Activated T-cell treated with anti-CD3 and anti-CD28 coated beads, Interleukin-2, amount 50 U/mL, for 72 hours (primary cell): ENCODE data around the gene SLC25A40. TPM values are rescaled to one million over a fixed set of nuclear protein-coding genes. Genes with fewer than 3 reads are reported as not detected.
"Not testable (repeated sequence)": the region's sequence is repeated elsewhere in the genome, so short reads cannot be mapped to it uniquely, and the experiment has no call there.

Experiments used
- ATAC-seq, 2 donors: fragments of 150-1000 bp; cut with Tn5 transposase; replicated peaks in 1 of 2; 2 replicates each; pipeline ENCODE4 v1.10.0; 2021; ENCODE audit warnings: moderate library complexity in 2 of 2, mild to moderate bottlenecking in 1 of 2
- DNase-seq, 2 donors: peaks; one replicate each; pipeline ENCODE4 v3.0.0; 2021 to 2022; ENCODE audit warnings: mixed read lengths in 1 of 2
- H3K27ac Mint-ChIP-seq: one replicate; pipeline ENCODE4 v1.8.0; 2022; ENCODE audit warnings: mild to moderate bottlenecking, moderate library complexity, mixed read lengths
- H3K27me3 Mint-ChIP-seq: one replicate; pipeline ENCODE4 v1.8.0; 2022; ENCODE audit warnings: low read depth, mixed read lengths
- H3K36me3 Mint-ChIP-seq, 2 donors: one replicate each; pipeline ENCODE4 v1.8.0; 2022; ENCODE audit warnings: mixed read lengths in 2 of 2, mild to moderate bottlenecking in 1 of 2; ENCODE audit not compliant: insufficient read depth in 2 of 2
- H3K4me1 Mint-ChIP-seq: one replicate; pipeline ENCODE4 v1.8.0; 2022; ENCODE audit warnings: low read depth, mixed read lengths
- H3K4me3 Mint-ChIP-seq, 2 donors: one replicate each; pipeline ENCODE4 v1.8.0; 2022; ENCODE audit warnings: mild to moderate bottlenecking in 2 of 2, mixed read lengths in 2 of 2, moderate library complexity in 2 of 2
- H3K9me3 Mint-ChIP-seq, 2 donors: one replicate each; pipeline ENCODE4 v1.8.0; 2022; ENCODE audit warnings: mixed read lengths in 2 of 2
- total RNA-seq, 2 donors: library from RNA; stranded (reverse); gene quantifications; one replicate each; pipeline ENCODE4 v1.2.3, GENCODE V29; 2022

The SLC25A40 gene, protein sequence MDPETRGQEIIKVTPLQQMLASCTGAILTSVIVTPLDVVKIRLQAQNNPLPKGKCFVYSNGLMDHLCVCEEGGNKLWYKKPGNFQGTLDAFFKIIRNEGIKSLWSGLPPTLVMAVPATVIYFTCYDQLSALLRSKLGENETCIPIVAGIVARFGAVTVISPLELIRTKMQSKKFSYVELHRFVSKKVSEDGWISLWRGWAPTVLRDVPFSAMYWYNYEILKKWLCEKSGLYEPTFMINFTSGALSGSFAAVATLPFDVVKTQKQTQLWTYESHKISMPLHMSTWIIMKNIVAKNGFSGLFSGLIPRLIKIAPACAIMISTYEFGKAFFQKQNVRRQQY
- total RNA-seq = 10 to 100 TPM; 50.3 to 53.1 TPM

DNA sequence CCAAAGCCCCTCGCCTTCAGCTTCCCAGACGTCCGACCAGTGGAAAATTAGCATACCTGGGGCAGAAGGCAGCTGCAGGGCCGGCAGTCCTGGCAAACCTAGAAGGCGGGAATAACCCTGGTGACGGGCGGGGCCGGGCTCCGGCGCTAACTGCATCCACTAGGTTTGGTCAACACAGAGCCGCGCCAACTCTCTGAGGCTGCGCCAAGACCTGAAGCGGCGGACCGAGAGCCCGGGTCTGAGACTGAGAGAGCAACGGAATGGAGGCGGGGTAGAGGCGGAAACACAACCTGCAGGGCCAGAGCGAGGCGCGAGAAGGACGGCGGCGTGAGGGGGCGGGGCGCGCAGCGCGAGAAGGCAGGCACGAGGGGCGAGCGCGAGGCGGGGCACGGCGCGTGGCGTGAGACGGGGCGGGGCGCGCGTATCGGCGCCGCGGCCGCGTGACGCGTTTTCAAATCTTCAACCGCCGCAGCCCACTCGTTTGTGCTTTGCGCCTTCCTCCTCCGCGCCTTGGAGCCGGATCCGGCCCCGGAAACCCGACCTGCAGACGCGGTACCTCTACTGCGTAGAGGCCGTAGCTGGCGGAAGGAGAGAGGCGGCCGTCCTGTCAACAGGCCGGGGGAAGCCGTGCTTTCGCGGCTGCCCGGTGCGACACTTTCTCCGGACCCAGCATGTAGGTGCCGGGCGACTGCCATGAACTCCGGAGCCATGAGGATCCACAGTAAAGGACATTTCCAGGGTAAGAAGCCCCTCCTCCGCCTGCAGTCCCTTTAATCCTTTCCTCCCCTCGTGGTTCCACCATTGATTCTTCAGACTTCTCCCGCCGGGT, at the start of gene SLC25A40, which contains the start of gene DBF4:
Gene SLC25A40, minus strand, starts transcription at position 321 of the 829 bp plus-strand sequence. CDS start 17,633 bp downstream, outside the sequence.
Gene DBF4, plus strand, starts transcription at position 454 of the 829 bp plus-strand sequence. Its CDS starts 240 bp downstream, at position 694.
- Mint-ChIP-seq H3K4me3 (peak within 1 kb of the TSS; percentile 92 to 95), H3K4me1 (peaks cover 59% of the 10 kb centered on the region), H3K27ac (peak within 1 kb of the TSS; percentile 99), H3K36me3 (peaks cover 20 to 29% of the 10 kb centered on the region in 2 donors), H3K27me3 (no peaks in the 10 kb centered on the region), H3K9me3 (peaks cover 6 to 7% of the 10 kb centered on the region in 2 donors)
- DNase-seq = peak; percentile 98
- ATAC-seq = peak; percentile 94 to 96

DNA sequence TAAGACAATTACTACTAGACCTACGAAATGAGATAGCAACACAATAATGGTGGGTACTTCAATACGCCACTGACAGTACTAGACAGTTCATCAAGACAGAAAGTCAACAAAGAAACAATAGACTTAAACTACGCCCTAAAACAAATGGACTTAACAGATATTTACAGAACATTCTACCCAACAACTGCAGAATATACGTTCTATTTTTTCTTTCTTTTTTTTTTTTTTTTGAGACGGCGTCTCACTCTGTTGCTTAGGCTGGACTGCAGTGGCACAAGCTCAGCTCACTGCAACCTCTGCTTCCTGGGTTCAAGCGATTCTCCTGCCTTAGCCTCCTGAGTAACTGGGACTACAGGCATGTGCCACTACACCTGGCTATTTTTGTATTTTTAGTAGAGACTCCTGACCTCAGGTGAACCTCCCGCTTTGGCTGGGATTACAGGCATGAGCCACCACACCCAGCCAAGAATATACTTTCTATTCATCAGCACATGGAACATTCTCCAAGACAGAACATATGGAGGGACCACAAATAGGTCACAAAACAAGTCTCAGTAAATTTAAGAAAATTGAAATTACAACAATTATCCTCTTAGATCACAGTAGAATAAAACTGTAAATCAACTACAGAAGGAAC, 46.7 kb upstream of the SLC25A40 start:
- H3K4me3 Mint-ChIP-seq, ATAC-seq, H3K27ac Mint-ChIP-seq, H3K27me3 Mint-ChIP-seq, DNase-seq, H3K4me1 Mint-ChIP-seq, H3K9me3 Mint-ChIP-seq, H3K36me3 Mint-ChIP-seq: not testable (repeated sequence)

DNA sequence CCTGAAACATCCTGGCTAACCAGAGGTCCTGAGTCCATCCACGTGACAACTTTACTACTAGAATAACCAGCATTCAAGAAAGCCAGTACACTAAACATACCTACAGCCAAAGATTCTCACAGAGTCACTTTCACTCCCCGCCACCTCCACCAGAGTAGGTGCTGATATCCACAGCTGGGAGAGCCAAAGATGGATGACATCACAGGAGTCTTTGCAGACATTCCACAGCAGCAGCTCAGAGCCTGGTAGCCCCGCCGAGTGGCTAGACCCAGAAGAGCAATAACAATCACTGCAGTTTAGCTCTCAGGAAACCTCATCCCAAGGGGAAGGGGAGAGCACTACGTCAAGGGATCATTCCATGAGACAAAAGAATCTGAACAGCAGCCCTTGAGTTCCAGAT, 44.4 kb upstream of the SLC25A40 start:
- ATAC-seq (no peak), DNase-seq (no peak)
- H3K4me3 Mint-ChIP-seq = no peak overlapping the region
- H3K27ac Mint-ChIP-seq = no peak overlapping the region
- H3K4me1 Mint-ChIP-seq = no peaks in the 10 kb centered on the region
- H3K27me3 Mint-ChIP-seq = peaks cover 7% of the 10 kb centered on the region
- no peaks in the 10 kb centered on the region for H3K9me3 Mint-ChIP-seq
- H3K36me3 Mint-ChIP-seq = no peaks in the 10 kb centered on the region

DNA sequence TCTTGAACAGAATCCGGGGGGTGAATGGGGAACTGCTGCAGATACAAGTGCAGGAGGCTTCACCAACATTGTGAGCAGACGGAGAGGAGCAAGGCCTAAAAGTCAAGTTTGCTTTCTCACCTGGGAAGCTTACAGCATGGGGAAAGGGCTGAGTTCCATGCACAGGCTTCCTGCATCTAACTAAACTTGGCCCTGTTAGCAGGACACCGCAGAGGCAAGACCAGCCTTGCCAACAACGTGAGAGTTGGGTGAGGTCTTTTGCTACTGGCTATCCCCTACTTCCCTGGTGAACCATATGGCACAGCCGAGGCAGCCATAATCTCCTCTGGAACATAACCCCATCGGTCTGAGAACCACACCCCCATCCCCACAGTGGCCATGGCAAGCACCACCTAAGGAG, 43.7 kb upstream of the SLC25A40 start:
- Mint-ChIP-seq H3K27ac (no peak overlapping the region), H3K36me3 (no peaks in the 10 kb centered on the region)

DNA sequence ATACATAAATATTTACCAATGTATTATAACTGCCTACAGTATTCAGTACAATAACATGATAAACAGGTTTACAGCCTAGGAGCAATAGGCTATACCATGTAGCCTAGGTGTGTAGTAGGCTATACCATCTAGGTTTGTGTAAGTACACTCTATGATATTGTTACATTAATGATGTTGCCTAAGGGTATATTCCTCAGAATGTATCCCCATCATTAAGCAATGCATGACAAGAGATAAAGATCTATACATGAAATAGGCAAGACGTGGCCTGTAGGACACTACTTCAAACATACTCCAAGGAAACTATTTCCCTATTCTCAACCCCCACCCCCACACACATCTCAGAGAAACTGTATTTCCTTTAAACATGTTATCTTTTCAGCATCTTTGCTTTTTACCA, 42.6 kb upstream of the SLC25A40 start:
- no peak overlapping the region for H3K27ac Mint-ChIP-seq
- no peaks in the 10 kb centered on the region for H3K9me3 Mint-ChIP-seq
- H3K36me3 Mint-ChIP-seq = no peaks in the 10 kb centered on the region
- no peak for ATAC-seq
- no peaks in the 10 kb centered on the region for H3K4me1 Mint-ChIP-seq
- H3K27me3 Mint-ChIP-seq = peaks cover 5% of the 10 kb centered on the region
- no peak overlapping the region for H3K4me3 Mint-ChIP-seq
- DNase-seq = no peak

More for the DNA sequence above, 43.7 kb upstream of the SLC25A40 start:
- ATAC-seq (no peak), DNase-seq (no peak)
- Mint-ChIP-seq H3K9me3 (no peaks in the 10 kb centered on the region), H3K4me3 (no peak overlapping the region), H3K4me1 (no peaks in the 10 kb centered on the region), H3K27me3 (peaks cover 7% of the 10 kb centered on the region)

DNA sequence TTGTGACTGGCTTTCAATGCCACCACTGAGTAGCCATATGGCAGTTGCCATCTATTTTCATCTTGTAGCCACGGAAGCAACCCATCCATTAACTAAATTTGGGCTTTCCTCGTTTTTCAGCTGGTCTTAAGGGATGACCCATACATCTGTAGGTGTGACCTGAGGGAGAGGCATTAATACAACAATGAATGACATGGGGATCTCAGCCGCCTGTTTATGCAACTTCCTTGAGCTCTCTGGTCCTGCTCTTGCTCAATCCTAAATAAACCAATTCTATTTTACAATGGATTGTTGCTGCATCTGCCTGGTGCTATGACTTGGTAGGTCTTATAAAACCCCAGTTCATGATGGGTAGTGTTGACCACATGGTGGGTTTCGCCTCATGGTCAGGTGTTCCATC, 36.0 kb upstream of the SLC25A40 start:
- no peak for DNase-seq
- peaks cover 3 to 7% of the 10 kb centered on the region in 2 donors for H3K36me3 Mint-ChIP-seq
- no peak overlapping the region for H3K4me3 Mint-ChIP-seq
- no peak overlapping the region for H3K27ac Mint-ChIP-seq
- no peaks in the 10 kb centered on the region for H3K27me3 Mint-ChIP-seq
- no peaks in the 10 kb centered on the region for H3K4me1 Mint-ChIP-seq
- no peaks in the 10 kb centered on the region for H3K9me3 Mint-ChIP-seq
- no peak for ATAC-seq

DNA sequence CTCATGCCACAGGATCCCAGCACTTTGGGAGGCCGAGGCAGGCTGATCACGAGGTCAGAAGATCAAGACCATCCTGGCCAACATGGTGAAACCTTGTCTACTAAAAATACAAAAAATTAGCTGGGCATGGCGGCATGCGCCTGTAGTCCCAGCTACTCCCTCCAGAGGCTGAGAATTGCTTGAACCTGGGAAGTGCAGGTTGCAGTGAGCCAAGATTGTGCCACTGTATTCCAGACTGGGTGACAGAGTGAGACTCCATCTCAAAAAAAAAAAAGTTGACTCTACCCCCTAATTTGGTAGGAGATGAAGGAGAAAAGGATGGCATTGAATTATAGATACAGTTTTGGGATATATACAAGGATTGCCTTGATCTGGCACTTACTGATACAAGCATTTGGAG, 32.7 kb upstream of the SLC25A40 start:
- not testable (repeated sequence) for H3K27ac Mint-ChIP-seq, H3K4me3 Mint-ChIP-seq, ATAC-seq, DNase-seq, H3K9me3 Mint-ChIP-seq, H3K27me3 Mint-ChIP-seq, H3K4me1 Mint-ChIP-seq
- peaks cover 5 to 14% of the 10 kb centered on the region in 2 donors for H3K36me3 Mint-ChIP-seq

DNA sequence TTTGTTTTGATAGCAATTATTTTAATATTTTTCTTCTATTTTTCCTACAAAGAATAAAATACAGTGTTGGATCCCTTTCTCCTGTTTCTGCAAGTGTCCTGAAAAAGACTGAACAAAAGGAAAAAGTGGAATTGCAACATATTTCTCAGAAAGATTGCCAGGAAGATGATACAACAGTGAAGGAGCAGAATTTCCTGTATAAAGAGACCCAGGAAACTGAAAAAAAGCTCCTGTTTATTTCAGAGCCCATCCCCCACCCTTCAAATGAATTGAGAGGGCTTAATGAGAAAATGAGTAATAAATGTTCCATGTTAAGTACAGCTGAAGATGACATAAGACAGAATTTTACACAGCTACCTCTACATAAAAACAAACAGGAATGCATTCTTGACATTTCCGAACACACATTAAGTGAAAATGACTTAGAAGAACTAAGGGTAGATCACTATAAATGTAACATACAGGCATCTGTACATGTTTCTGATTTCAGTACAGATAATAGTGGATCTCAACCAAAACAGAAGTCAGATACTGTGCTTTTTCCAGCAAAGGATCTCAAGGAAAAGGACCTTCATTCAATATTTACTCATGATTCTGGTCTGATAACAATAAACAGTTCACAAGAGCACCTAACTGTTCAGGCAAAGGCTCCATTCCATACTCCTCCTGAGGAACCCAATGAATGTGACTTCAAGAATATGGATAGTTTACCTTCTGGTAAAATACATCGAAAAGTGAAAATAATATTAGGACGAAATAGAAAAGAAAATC, 31.2 kb upstream of the SLC25A40 start:
- DNase-seq, H3K9me3 Mint-ChIP-seq, ATAC-seq, H3K4me1 Mint-ChIP-seq, H3K27me3 Mint-ChIP-seq, H3K4me3 Mint-ChIP-seq: not testable (repeated sequence)
- peak overlapping the region; percentile 22 for H3K27ac Mint-ChIP-seq
- H3K36me3 Mint-ChIP-seq = peaks cover 5 to 20% of the 10 kb centered on the region in 2 donors

DNA sequence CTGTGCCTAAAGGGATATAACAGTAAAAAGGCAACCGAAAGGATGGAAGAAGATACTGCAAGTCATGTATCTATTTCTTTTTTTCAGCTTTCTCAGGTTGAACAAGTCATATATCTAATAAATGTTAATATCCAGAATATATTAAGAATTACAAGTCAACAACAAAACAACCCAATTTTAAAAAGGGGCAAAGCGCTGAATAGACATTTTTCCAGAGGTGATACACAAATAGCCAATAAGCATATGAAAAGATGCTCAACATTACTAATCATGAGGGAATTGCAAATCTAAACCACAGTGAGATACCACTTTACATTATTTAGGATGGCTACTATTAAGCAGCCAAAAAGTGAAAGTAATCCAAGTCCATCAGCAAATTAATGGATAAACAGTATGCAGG, 23.1 kb upstream of the SLC25A40 start:
- DNase-seq (no peak), ATAC-seq (no peak)
- no peak overlapping the region for H3K4me3 Mint-ChIP-seq
- H3K4me1 Mint-ChIP-seq = peaks cover 5% of the 10 kb centered on the region
- no peaks in the 10 kb centered on the region for H3K27me3 Mint-ChIP-seq
- peaks cover 8 to 40% of the 10 kb centered on the region in 2 donors for H3K36me3 Mint-ChIP-seq
- no peaks in the 10 kb centered on the region for H3K9me3 Mint-ChIP-seq
- H3K27ac Mint-ChIP-seq = no peak overlapping the region

DNA sequence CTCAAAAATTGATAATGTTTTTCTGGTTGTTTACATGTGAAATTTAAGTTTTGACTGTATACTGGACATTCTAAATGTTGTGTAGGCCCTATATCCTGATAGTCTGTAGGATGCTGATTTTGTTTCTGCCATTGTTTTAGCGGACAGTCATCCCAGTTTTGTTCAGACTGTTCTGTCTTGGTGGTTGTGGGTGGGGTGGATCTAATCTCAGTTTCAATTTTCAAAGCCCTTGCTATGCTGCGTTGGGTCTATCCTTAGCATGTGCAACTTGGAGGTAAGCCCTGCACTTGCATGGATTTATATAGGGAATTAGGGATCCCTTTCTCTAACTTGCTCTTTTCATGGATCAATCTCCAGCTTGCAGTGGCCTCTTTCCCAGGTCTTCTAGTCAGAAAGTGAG, 19.2 kb upstream of the SLC25A40 start:
- no peak for DNase-seq
- H3K36me3 Mint-ChIP-seq = peaks cover 3 to 35% of the 10 kb centered on the region in 2 donors
- H3K4me3 Mint-ChIP-seq = no peak overlapping the region
- H3K27me3 Mint-ChIP-seq = no peaks in the 10 kb centered on the region
- no peaks in the 10 kb centered on the region for H3K9me3 Mint-ChIP-seq
- H3K4me1 Mint-ChIP-seq = peaks cover 5% of the 10 kb centered on the region
- H3K27ac Mint-ChIP-seq = no peak overlapping the region
- ATAC-seq = no peak

DNA sequence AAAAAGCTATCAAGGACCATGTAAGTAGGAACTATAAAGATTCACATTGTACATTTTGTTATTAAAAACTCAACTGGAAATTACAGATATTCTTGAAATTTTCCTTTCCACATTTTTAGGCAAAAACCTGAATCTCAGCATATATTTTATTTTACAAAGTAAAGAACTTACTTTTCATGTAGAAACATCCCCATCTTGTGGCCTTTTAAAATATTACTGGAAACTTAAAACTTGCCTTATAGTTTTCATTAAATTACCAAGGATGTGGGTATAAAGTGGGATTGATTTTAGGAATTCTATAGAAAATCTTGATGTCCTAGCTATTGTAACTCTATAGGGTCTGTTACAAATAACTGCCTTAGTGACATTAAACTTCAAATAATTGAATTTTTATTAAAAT, 10.7 kb upstream of the SLC25A40 start:
- peaks cover 6 to 34% of the 10 kb centered on the region in 2 donors for H3K36me3 Mint-ChIP-seq
- no peak for ATAC-seq

DNA sequence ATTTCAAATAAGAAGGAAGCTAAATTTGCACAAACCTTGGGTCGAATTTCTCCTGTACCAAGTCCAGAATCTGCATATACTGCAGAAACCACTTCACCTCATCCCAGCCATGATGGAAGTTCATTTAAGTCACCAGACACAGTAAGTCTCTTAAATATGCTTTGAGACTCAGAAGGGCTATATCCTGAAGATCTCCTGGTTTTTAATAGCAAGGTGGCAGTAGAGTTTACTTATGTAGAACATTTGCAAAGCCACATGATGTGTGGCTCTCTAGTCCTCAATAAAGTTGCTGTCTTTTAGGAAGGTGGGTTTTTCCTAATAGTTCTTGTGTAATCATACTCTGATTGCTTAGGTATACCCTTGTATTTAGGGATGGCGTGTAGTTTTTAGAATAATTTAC, 8.9 kb upstream of the SLC25A40 start:
- H3K36me3 Mint-ChIP-seq = peaks cover 11 to 43% of the 10 kb centered on the region in 2 donors
- ATAC-seq = no peak
- no peak overlapping the region for H3K4me3 Mint-ChIP-seq
- no peak for DNase-seq
- H3K27ac Mint-ChIP-seq = no peak overlapping the region
- no peaks in the 10 kb centered on the region for H3K9me3 Mint-ChIP-seq
- no peaks in the 10 kb centered on the region for H3K27me3 Mint-ChIP-seq
- H3K4me1 Mint-ChIP-seq = peaks cover 15% of the 10 kb centered on the region

More for the DNA sequence above, 10.7 kb upstream of the SLC25A40 start:
- Mint-ChIP-seq H3K27me3 (no peaks in the 10 kb centered on the region), H3K4me3 (no peak overlapping the region), H3K4me1 (peaks cover 5% of the 10 kb centered on the region), H3K9me3 (no peaks in the 10 kb centered on the region), H3K27ac (no peak overlapping the region)
- no peak for DNase-seq
